ENCODE measurements around the gene NUBP2. TPM values are rescaled to one million over a fixed set of nuclear protein-coding genes. Genes with fewer than 3 reads are reported as not detected.

NUBP2 gene
- polyA plus RNA-seq, 1 experiment: 38.0 TPM

DNA sequence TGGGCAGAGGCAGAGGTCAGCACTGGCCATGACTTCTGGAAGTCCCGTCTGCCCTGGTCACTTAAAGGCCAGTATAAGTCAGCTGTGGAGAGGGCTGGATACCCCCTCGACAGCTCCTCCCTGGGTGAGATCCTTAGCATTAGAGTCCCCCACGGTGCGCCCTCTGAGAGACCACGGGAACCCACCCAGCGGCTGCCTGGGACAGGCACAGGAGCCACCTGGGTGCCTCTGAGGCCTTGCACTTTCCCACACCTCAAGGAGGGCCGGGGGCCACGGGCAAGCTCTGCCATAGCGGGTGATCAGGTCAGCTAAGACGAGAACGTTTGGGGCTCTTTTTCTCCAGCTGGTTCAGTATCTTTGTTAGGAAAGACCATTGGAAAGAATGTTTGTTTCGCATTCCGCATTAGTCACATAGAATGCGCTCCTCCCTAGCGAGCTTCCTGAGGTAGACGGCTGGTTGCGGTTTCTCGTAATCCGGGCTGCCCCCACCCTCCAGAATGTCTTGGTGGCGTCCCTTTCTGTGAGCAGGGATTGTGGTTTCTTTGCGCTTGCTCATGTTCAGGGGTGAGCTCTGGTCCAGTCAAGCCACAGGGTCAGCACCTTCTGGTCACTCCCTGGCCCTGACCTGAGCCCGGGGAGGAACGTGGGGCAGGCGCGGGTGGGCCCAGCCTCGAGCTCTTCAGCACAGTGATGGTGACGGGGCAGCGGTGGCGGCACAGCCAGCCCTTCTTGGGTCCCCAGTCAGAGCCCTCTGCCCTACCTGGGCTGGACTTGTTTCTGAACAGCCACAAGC, 36.7 kb upstream of the NUBP2 start:
- no peaks in the 10 kb centered on the region for H3K27me3 ChIP-seq (ENCODE audit: control insufficient read depth, insufficient read depth, low read length)
- TF ChIP-seq, protein P1, sequence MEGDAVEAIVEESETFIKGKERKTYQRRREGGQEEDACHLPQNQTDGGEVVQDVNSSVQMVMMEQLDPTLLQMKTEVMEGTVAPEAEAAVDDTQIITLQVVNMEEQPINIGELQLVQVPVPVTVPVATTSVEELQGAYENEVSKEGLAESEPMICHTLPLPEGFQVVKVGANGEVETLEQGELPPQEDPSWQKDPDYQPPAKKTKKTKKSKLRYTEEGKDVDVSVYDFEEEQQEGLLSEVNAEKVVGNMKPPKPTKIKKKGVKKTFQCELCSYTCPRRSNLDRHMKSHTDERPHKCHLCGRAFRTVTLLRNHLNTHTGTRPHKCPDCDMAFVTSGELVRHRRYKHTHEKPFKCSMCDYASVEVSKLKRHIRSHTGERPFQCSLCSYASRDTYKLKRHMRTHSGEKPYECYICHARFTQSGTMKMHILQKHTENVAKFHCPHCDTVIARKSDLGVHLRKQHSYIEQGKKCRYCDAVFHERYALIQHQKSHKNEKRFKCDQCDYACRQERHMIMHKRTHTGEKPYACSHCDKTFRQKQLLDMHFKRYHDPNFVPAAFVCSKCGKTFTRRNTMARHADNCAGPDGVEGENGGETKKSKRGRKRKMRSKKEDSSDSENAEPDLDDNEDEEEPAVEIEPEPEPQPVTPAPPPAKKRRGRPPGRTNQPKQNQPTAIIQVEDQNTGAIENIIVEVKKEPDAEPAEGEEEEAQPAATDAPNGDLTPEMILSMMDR (IDR thresholded peaks at IDR 0.05; ENCODE audit: insufficient read depth, low read depth, low read length): no peak
- ChIA-PET CTCF (interaction anchor here (0.7 to 1.5 kb wide), 5 partner anchors 12 to 40 kb away, joined by 3 to 5 read pairs (median 3); partner anchors contain the start of genes EME2, MAPK8IP3 and MRPS34), POLR2A (no interaction called here)
- peaks cover 36% of the 10 kb centered on the region for H3K36me3 ChIP-seq (ENCODE audit: control insufficient read depth, insufficient read depth, low read length)
- no peak overlapping the region for H3K4me3 ChIP-seq (ENCODE audit: low read depth, low read length)
- peak; percentile 37 for DNase-seq (ENCODE audit: low read depth)

DNA sequence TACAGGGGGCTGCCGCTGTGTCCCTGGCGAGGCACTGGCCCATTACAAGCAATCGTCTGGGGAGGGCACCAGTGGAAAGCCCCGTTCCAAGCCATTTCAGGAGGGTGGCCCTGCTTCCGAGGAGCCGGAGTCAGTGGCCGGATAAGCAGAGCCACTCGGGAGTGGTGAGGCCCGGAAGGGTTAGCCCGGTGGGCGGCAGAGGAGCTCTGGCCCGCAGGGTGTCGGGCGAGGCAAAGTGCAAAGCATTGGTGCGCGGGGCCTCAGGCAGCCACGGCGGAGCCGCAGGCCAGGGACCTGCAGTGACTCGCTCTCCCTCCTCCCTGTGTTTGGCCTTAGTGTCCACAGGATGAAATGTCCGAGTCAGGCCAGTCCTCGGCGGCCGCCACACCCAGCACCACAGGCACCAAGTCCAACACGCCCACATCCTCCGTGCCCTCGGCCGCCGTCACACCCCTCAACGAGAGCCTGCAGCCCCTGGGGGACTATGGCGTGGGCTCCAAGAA, 36.0 kb upstream of the NUBP2 start:
- H3K4me3 ChIP-seq (ENCODE audit: low read depth, low read length): no peak overlapping the region
- H3K36me3 ChIP-seq (ENCODE audit: control insufficient read depth, insufficient read depth, low read length): peaks cover 37% of the 10 kb centered on the region
- DNase-seq (ENCODE audit: low read depth): no peak
- CTCF ChIA-PET: interaction anchor here (1.5 kb wide), 1 partner anchor 12 kb away, joined by 3 read pairs; no protein-coding TSS in a partner anchor
- POLR2A ChIA-PET: no interaction called here
- H3K27me3 ChIP-seq (ENCODE audit: control insufficient read depth, insufficient read depth, low read length): no peaks in the 10 kb centered on the region
- TF ChIP-seq, protein P1 (IDR thresholded peaks at IDR 0.05; ENCODE audit: insufficient read depth, low read depth, low read length): no peak

DNA sequence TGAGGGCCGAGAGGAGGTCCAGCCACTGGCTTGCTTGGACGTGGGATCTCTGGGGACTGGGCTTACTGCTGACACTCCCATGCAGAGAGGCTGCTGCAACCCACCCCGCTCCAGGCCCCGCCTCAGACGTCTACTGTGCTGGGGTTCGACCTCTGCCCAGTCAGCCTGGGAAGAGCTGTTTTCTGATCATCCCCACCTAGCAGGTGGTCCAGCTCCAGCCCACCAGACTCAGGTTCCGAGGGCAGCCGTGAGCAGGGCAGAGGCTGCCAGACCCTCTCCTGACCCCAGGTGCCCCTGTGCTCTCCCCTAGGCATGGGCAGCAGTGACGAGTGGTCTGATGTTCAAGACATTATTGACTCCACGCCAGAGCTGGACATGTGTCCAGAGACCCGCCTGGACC, 34.8 kb upstream of the NUBP2 start:
- ChIA-PET POLR2A (no interaction called here), CTCF (no interaction called here)
- no peak overlapping the region for H3K4me3 ChIP-seq (ENCODE audit: low read depth, low read length)
- no peak for DNase-seq (ENCODE audit: low read depth)
- H3K27me3 ChIP-seq (ENCODE audit: control insufficient read depth, insufficient read depth, low read length): no peaks in the 10 kb centered on the region
- peaks cover 41% of the 10 kb centered on the region for H3K36me3 ChIP-seq (ENCODE audit: control insufficient read depth, insufficient read depth, low read length)
- TF ChIP-seq, protein P1 (IDR thresholded peaks at IDR 0.05; ENCODE audit: insufficient read depth, low read depth, low read length): no peak

DNA sequence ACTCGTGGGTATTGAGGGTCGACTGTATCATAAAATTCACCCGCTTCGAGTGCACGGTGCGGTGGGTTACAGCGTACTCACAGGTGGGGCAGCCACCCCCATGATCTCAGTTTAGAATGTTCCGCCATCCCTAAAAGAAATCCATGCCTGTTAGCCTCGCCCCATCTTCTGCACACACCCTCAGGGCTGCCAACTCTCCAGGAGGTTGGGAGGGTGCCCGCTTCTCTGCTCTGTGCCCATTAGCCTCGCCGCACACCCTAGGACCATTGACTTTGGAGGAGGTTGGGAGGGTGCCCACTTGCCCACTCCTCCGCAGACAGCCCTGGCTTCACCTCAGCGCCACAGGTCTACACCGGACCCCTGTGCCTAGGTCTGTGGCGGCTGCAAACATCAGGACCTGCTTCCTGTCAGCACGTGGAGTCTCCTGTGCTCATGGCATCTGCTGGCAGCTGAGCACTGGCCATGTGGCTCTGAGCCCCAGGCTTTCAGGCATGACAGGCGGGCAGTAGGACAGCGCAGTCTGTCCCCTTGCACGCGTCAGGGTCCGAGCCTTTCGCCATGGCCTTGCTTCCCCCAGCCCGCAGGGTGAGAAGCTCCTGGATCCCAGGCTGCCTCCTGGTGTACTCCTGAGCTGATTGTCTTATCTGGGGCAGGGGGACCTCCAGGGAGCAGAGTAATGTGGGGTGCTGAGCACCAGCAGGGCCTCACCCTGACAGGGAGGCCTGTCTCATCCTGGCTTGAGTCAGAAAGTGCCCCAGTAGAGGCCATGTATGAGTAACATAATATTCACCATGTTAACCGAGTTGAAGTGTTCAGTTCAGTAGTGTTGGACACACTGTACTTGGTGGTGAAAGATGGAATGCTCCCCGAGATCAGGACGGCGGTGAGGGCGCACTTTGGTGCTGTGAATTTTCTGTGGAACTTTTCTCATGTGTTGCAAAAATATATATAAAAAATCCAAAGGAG, 33.3 kb upstream of the NUBP2 start:
- ChIA-PET CTCF (interaction anchor here (0.6 to 1.0 kb wide), 2 partner anchors 15 to 52 kb away, joined by 4 read pairs; no protein-coding TSS in a partner anchor), POLR2A (no interaction called here)
- peaks cover 32% of the 10 kb centered on the region for H3K36me3 ChIP-seq (ENCODE audit: control insufficient read depth, insufficient read depth, low read length)
- DNase-seq (ENCODE audit: low read depth): no peak
- no peak overlapping the region for H3K4me3 ChIP-seq (ENCODE audit: low read depth, low read length)
- TF ChIP-seq, protein P1 (IDR thresholded peaks at IDR 0.05; ENCODE audit: insufficient read depth, low read depth, low read length): no peak
- H3K27me3 ChIP-seq (ENCODE audit: control insufficient read depth, insufficient read depth, low read length): no peaks in the 10 kb centered on the region
